Measurements from ENCODE around the gene PPP1R27. TPM values are rescaled to one million over a fixed set of nuclear protein-coding genes. Genes with fewer than 3 reads are reported as not detected.

Gene PPP1R27, protein sequence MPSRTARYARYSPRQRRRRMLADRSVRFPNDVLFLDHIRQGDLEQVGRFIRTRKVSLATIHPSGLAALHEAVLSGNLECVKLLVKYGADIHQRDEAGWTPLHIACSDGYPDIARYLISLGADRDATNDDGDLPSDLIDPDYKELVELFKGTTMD
- polyA plus RNA-seq, result not detected

DNA sequence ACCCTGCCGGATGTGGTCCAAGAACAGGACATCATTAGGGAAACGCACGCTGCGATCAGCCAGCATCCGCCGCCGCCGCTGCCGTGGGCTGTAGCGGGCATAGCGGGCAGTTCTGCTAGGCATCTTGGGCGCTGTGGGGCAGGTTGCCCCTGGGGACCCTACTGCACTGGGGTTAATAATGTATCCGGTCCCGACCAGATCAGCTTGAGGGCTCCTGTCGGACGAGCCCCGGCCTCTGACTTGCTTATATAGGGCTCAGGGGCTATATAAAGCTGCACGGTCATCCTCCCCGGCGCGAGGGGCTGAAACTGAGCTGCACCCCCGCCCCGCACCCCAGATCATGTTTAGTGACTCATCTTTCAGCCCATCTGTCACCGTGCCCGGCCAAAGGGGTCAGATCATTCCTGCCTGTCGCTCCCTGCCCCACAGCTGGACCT is at the start of gene PPP1R27:
PPP1R27 (minus strand) TSS at position 220 of the 437 bp plus-strand sequence; CDS start at position 123, 97 bp downstream.
- H3K4me1 Mint-ChIP-seq, result peaks cover 16 to 19% of the 10 kb centered on the region in 2 donors
- H3K27me3 Mint-ChIP-seq (ENCODE audit: low read depth in 3 of 3), result peaks cover 4 to 14% (median 9%) of the 10 kb centered on the region in 3 donors
- peak within 1 kb of the TSS; percentile 75 to 91 (median 84) for H3K27ac Mint-ChIP-seq
- no peak for DNase-seq
- no peaks in the 10 kb centered on the region for H3K36me3 Mint-ChIP-seq
- H3K9me3 Mint-ChIP-seq, result no peaks in the 10 kb centered on the region
- peak within 1 kb of the TSS; percentile 74 to 81 (median 80) for H3K4me3 Mint-ChIP-seq

DNA sequence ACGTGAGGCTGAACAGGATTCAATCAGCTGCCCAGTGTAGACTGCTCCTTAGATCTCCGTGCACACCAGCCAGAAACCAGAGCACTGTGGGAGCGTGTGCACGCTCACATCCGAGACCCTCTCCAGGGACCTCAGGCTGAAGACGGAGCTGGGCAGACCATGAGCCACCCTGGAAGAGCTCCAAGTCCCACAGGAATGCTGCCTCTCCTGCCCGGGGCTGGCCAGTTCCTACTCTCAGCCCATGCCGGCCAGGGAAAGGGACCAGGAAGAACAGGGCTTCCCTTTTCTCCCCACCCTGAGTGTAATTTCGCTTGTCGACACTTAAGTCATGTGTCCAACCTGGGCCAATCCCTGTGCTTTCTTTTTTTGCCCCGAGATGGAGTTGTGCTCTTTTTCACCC is 49.7 kb upstream of the PPP1R27 start:
- Mint-ChIP-seq H3K27ac (peak overlapping the region in 1 of 6 donors; percentile 31), H3K9me3 (no peaks in the 10 kb centered on the region), H3K27me3 (ENCODE audit: low read depth in 3 of 3) (peaks cover 0 to 6% (median 5%) of the 10 kb centered on the region in 3 donors), H3K36me3 (peaks cover 4 to 34% (median 14%) of the 10 kb centered on the region in 3 donors), H3K4me3 (no peak overlapping the region), H3K4me1 (peaks cover 11 to 16% of the 10 kb centered on the region in 2 donors)
- DNase-seq, result no peak

DNA sequence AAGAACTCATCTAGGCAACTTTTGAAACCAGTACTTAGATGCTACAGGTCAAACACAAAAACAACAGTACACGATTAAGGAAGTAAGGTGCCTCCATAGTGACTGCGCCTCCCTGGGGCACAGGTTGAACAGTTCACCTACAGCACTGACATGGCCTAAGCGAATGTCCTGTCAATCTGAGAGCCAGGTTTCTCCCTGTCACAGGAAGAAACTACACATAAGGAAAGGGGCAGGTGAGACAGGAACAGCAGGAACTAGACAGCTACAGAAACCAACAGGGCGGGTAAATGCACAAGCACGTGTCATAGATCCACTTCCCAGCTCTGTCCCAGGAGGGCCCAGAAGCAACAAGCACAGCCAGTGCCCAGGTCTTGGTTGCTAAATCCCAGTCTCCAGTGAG is 44.3 kb upstream of the PPP1R27 start:
- no peaks in the 10 kb centered on the region for H3K9me3 Mint-ChIP-seq
- peaks cover 4 to 11% (median 10%) of the 10 kb centered on the region in 3 donors for H3K36me3 Mint-ChIP-seq
- no peak overlapping the region for H3K4me3 Mint-ChIP-seq
- H3K4me1 Mint-ChIP-seq, result no peaks in the 10 kb centered on the region
- peaks cover 0 to 1% (median 0%) of the 10 kb centered on the region in 3 donors for H3K27me3 Mint-ChIP-seq (ENCODE audit: low read depth in 3 of 3)
- no peak for DNase-seq
- H3K27ac Mint-ChIP-seq, result peak overlapping the region in 1 of 6 donors; percentile 60

DNA sequence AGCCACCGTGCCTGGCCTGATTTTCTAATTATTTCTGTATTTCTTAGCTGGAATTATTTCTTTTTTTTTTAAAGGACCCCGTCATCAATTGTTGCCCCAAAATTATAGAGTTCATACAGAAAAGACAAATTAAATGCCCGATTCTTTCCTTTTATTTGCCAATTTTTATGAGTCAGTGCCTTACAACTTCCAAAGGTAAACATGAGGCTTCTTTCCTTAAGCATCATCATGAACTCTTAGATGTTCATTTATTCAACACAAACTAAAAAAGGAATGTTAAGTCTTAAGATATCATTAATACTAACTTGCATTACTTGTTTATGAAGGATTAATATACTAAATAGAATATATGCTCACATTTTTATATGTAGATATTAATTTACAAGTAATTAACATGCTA is 43.4 kb upstream of the PPP1R27 start:
- peak overlapping the region in 1 of 6 donors; percentile 49 for H3K27ac Mint-ChIP-seq
- no peak overlapping the region for H3K4me3 Mint-ChIP-seq
- DNase-seq, result no peak
- H3K4me1 Mint-ChIP-seq, result no peaks in the 10 kb centered on the region
- H3K9me3 Mint-ChIP-seq, result no peaks in the 10 kb centered on the region
- H3K27me3 Mint-ChIP-seq (ENCODE audit: low read depth in 3 of 3), result peaks cover 0 to 2% (median 1%) of the 10 kb centered on the region in 3 donors
- H3K36me3 Mint-ChIP-seq, result peaks cover 4 to 11% (median 10%) of the 10 kb centered on the region in 3 donors

DNA sequence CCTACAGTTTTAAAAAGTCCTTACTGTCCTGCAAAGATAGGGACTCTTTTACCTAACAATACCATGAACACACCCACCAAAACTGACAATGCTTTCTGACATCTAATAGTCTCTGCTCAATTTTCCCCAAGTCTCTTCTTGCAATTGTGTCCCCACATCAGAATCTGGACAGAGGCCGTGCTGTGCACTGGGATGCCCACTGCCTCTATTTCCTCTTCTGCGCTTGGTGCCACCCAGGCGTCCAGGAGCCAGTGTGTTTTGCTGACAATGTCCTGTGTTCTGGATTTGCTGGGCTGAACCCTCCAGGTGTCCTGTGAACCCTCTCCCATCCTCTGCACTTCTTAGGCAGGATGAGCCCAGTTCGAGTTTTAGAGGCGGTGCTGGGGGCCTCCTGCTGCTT is 42.7 kb upstream of the PPP1R27 start:
- H3K4me1 Mint-ChIP-seq, result peaks cover 0 to 3% of the 10 kb centered on the region in 2 donors
- H3K36me3 Mint-ChIP-seq, result peaks cover 4 to 11% (median 8%) of the 10 kb centered on the region in 3 donors
- peaks cover 0 to 2% (median 0%) of the 10 kb centered on the region in 3 donors for H3K27me3 Mint-ChIP-seq (ENCODE audit: low read depth in 3 of 3)
- no peak overlapping the region for H3K27ac Mint-ChIP-seq
- H3K4me3 Mint-ChIP-seq, result no peak overlapping the region
- no peak for DNase-seq
- H3K9me3 Mint-ChIP-seq, result no peaks in the 10 kb centered on the region

DNA sequence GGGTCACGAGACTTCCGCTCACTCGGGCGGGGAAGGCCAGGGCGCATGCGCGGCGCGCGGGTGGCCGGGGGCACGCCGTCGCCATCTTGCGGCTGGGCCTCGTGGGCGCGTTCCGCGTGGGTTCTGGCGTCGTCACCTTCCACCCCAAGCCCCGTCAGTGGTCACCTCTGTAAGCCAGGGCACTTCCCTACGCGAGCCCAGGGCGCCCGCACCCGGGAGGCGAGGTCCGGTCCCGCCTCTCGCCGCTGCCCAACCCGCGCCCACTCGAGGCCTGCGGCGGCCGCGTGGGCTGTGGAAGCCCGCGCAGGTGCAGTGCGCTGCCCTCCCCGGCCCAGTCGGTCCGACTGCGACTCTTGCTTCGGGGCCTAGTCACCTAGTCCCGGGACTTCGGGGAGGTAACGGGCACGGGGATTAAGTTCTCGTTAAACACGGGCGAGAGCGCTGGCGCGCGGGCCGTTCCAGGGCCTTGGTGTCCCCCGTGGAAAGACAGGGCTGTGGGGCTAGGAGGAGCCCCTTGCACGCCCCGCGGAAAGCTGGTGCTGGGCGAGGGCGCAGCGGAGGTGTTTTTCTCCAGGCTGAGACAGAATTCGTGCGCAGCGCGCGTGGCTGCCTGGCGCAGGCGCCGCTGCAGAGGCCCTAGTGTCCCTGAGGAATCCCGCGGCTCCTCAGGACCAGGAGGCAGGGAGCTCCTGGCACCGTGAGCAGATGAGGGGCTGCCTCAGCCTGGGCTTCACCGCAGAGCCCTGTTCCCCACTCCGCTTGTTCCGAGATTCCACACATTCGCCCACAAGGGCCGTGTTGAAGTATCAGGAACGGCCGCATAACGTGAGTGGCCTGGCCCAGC is 36.8 kb upstream of the PPP1R27 start:
- Mint-ChIP-seq H3K27me3 (ENCODE audit: low read depth in 3 of 3) (peaks cover 19 to 33% (median 23%) of the 10 kb centered on the region in 3 donors), H3K4me3 (peak overlapping the region; percentile 73 to 89 (median 83)), H3K9me3 (no peaks in the 10 kb centered on the region), H3K27ac (peak overlapping the region; percentile 85 to 95 (median 91)), H3K4me1 (peaks cover 18 to 31% of the 10 kb centered on the region in 2 donors), H3K36me3 (peaks cover 0 to 4% (median 0%) of the 10 kb centered on the region in 3 donors)
- peak; percentile 96 to 98 (median 98) for DNase-seq

DNA sequence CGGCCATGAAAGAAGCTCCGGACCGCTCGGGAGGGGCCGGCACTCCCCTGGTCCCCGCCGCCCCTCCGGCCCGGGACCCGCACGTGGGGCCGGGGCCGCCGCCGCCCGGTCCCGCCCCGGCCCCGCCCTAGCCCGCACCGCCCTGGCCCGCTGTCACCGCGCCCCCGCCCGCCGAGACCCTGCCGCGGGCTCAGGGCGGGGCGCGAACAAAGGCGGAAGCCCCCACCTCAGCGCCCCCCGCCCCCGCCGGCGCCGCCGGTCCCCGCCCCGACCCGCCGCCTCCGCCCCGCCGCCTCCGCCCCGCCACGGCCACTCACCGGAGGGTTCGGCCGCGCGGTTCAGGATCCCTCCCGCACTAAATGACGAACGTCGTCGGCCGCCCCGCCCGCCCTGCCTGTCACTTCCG is 36.1 kb upstream of the PPP1R27 start, which contains the start of gene ARHGDIA:
ARHGDIA (minus strand) TSS at position 357 of the 406 bp plus-strand sequence. CDS start 1,407 bp downstream, outside the sequence.
- H3K27me3 Mint-ChIP-seq (ENCODE audit: low read depth in 3 of 3), result peaks cover 23 to 33% (median 25%) of the 10 kb centered on the region in 3 donors
- H3K9me3 Mint-ChIP-seq, result no peaks in the 10 kb centered on the region
- H3K27ac Mint-ChIP-seq, result peak within 1 kb of the TSS; percentile 88 to 95 (median 91)
- H3K4me1 Mint-ChIP-seq, result peaks cover 21 to 33% of the 10 kb centered on the region in 2 donors
- H3K36me3 Mint-ChIP-seq, result peaks cover 0 to 4% (median 0%) of the 10 kb centered on the region in 3 donors
- peak within 1 kb of the TSS; percentile 83 to 89 (median 85) for H3K4me3 Mint-ChIP-seq
- DNase-seq, result no peak

DNA sequence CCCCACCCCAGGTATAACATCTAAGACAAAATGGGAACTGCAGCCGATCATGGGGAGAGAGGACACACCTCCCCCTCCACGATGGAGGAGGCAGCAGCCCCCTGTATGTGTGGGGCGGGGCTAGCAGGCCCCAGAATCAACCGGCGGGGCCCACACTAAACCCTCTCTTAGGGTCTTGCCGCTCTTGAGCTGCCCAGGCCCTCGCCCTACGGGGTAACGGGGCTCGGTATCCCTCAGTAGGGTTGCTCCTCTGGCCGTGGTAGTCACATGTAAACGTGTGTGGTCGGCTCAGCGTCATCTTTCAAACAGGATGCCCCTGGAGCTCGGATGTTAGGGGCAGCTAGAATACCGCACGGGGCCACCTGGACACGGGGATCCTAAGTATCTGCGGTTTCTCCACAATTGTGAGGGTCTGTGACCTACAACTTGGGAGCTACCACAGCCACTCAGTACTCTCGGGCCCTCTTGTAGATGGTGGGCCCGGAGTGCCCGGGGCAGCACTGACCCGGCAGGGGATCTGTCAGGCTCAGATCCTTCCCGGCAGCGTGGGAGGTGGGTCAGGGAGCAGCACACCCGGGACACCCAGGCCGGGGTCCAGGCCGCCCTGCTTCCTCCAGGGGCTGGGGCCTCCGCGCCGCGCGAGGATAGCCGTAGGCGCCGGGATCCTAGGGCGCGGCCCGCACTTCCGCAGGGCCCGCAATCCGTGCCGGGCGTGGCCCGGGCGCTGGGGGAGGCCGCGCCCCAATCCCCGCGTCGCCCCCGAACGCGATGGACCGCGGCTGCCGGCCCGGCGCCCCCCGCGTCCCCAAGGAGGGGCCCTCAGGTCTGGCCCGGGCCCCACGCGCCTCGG is 35.5 kb upstream of the PPP1R27 start:
- H3K27me3 Mint-ChIP-seq (ENCODE audit: low read depth in 3 of 3), result peaks cover 23 to 37% (median 31%) of the 10 kb centered on the region in 3 donors
- DNase-seq, result peak; percentile 57 to 69 (median 68)
- H3K4me3 Mint-ChIP-seq, result peak overlapping the region; percentile 82 to 87 (median 85)
- peaks cover 21 to 34% of the 10 kb centered on the region in 2 donors for H3K4me1 Mint-ChIP-seq
- peaks cover 0 to 4% (median 0%) of the 10 kb centered on the region in 3 donors for H3K36me3 Mint-ChIP-seq
- no peaks in the 10 kb centered on the region for H3K9me3 Mint-ChIP-seq
- H3K27ac Mint-ChIP-seq, result peak overlapping the region; percentile 88 to 95 (median 90)

DNA sequence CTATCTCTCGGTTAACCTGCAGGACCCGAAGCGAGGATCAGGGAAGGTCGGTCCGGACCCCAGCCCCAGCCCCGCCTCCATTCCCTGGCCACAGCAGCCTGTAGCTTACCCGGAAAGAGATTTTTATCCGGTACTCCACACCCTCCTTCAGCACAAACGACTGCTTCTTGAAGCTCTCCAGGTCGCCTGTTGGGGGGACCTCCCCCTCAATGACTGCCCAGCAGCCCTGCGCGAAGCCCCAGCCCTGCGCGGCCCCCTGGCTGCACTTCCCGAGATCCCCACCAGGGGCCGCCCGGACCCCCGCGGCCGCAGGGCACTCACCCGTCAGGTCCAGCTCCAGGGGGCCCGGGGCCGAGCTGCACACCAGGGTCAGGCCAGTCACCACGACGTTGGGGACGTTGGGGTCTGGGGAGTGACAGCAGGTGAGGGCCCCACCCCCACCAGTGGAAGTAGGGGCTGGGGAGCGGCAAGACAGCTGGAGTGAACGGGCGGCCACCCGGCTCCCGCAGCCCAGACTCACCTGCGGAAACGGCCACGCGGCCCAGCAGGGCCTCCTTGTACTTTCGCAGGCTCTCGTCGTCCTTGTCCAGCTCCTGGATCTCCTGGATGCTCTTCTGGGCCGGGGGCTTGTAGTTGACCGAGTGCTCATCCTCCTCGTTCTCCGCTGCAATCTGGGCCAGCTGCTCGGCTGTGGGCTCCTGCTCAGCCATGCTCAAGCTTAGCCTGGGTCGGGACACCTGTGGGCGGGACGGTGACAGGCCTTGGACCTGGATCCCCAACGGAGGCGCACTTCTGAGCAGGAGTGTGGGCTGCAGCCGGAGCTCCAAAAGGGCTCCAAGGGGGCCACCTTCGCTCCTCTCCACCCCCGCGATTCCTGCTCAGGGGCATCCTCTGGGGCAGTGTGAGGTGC is 34.6 kb upstream of the PPP1R27 start:
- Mint-ChIP-seq H3K27me3 (ENCODE audit: low read depth in 3 of 3) (peaks cover 23 to 38% (median 33%) of the 10 kb centered on the region in 3 donors), H3K9me3 (no peaks in the 10 kb centered on the region), H3K4me1 (peaks cover 21 to 34% of the 10 kb centered on the region in 2 donors), H3K4me3 (peak overlapping the region; percentile 82 to 87 (median 85)), H3K27ac (peak overlapping the region; percentile 88 to 95 (median 90)), H3K36me3 (peaks cover 0 to 4% (median 0%) of the 10 kb centered on the region in 3 donors)
- peak in 2 of 3 donors; percentile 41 to 42 for DNase-seq

DNA sequence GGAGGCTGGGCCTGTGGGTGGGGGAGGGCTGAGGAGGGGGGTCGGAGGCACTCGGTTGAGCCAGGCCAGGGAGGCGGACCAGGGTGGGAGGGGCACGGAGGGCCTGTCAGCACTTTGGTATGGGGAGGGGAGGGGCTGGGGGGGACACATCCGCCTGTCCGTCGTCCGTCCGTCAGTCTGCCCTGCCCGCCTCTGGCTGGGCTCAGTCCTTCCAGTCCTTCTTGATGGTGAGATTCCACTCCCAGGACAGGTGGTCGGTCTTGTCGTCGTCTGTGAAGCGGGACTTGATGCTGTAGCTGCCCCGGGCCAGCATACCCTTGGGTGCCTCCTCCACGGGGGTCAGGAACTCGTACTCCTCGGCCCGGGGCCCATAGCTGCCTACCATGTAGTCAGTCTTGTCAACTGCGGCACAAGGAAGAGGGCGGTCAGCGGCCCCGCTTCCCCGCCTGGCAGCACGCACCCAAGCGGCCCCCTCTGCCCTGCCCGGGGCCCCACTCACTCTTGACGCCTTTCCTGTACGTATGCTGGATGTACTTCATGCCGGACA is 33.9 kb upstream of the PPP1R27 start:
- no peak for DNase-seq
- Mint-ChIP-seq H3K4me1 (peaks cover 22 to 35% of the 10 kb centered on the region in 2 donors), H3K4me3 (peak overlapping the region in 1 of 5 donors; percentile 49), H3K27me3 (ENCODE audit: low read depth in 3 of 3) (peaks cover 23 to 39% (median 35%) of the 10 kb centered on the region in 3 donors), H3K9me3 (no peaks in the 10 kb centered on the region), H3K27ac (peak overlapping the region in 4 of 6 donors; percentile 42 to 93 (median 68)), H3K36me3 (peaks cover 0 to 4% (median 0%) of the 10 kb centered on the region in 3 donors)

DNA sequence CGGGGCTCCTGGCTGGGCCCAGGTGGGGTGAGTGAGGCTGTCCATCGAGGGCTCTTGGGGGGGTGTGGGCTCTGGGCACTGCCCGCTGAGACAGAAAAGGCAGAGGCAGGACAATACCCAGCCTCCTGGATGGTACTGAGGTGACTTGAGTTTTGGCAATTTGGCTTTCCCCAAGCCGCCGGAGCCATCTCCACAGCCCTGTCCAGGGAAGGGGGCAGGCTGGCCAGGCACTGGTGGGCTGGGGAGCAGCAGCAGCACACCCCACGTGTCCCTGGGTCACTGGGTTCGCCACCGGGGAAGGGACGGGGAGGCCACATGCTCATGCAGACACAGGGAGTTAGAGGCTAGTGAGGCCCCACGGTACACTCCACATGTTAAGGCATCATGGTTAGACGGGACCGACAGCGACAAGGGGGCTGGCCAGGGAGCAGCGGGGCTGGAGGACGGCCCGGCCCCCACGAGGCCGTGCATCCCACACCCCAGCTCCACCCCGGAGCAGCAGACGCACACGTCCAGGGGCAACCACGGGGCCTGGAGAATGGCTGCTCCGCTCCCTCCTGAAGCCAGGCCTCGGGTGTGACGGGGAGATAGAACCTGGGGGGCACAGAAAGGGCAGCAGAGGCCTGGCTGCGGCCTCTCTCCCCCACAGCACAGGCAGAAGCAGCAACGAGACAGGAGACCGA is 33.3 kb upstream of the PPP1R27 start:
- Mint-ChIP-seq H3K4me1 (peaks cover 28 to 41% of the 10 kb centered on the region in 2 donors), H3K9me3 (no peaks in the 10 kb centered on the region)
- DNase-seq, result no peak

More for the DNA sequence above, 33.3 kb upstream of the PPP1R27 start:
- H3K36me3 Mint-ChIP-seq, result peaks cover 0 to 7% (median 0%) of the 10 kb centered on the region in 3 donors
- H3K27ac Mint-ChIP-seq, result peak overlapping the region in 4 of 6 donors; percentile 45 to 76 (median 60)
- peaks cover 23 to 43% (median 35%) of the 10 kb centered on the region in 3 donors for H3K27me3 Mint-ChIP-seq (ENCODE audit: low read depth in 3 of 3)
- peak overlapping the region in 2 of 5 donors; percentile 46 to 58 for H3K4me3 Mint-ChIP-seq

Data from immature natural killer cell (primary cell).